Spleen (tissue), 7 donors: ENCODE results near the gene MBOAT7.

Experiments
- POLR2AphosphoS5 ChIP-seq, 3 donors: sonication (generic); formaldehyde crosslinking; IDR thresholded peaks; one replicate each; pipeline ENCODE4 v1.5.1; 2017; ENCODE audit warnings: antibody characterized with exemption in 3 of 3
- TF ChIP-seq, protein P1 (sequence below), 11 experiments: fragments of 200-600 bp in 7 of 11; fragments of 450-650 bp in 4 of 11; sonication (generic) in 4 of 11; IDR thresholded peaks in 8 of 11; conservative IDR thresholded peaks in 3 of 11; 1 replicate in 7 of 11; 2 replicates in 4 of 11; pipeline versions ENCODE4 v1.4.0 to v1.8.0; 2016 to 2021; ENCODE audit warnings: antibody characterized with exemption in 11 of 11, inconsistent platforms in 4 of 11, mild to moderate bottlenecking in 1 of 11
- donor health status: DM: no; HTN: no; CAD: no; lungs with moderate emphysema.
- donor health status: DM: no; HTN: no; CAD: no.
- donor health status: DM: no; HTN: no; CAD: no.

DNA sequence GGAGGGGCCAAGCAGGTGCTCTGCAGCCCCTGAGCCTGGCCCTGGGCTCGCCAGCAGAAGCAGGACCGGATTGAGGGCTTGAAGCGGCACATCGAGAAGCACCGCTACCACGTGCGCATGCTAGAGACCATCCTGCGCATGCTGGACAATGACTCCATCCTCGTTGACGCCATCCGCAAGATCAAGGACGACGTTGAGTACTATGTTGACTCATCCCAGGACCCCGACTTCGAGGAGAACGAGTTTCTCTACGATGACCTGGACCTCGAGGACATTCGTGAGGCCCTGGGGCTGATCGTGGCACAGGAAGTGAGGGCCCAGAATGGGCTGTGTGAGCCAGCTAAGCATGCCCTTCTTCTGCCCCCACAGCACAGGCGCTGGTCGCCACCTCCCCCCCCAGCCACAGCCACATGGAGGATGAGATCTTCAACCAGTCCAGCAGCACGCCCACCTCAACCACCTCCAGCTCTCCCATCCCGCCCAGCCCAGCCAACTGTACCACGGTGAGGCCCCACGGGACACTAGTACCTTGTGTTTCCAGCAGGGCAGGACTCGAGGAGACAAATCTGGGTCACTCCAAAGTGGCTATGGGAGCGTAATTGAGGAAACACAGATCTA is 43.7 kb downstream of the MBOAT7 start:
- peak in 2 of 3 donors; percentile 25 to 38 for TF ChIP-seq POLR2AphosphoS5 (IDR thresholded peaks at IDR 0.05)
- TF ChIP-seq, protein P1, sequence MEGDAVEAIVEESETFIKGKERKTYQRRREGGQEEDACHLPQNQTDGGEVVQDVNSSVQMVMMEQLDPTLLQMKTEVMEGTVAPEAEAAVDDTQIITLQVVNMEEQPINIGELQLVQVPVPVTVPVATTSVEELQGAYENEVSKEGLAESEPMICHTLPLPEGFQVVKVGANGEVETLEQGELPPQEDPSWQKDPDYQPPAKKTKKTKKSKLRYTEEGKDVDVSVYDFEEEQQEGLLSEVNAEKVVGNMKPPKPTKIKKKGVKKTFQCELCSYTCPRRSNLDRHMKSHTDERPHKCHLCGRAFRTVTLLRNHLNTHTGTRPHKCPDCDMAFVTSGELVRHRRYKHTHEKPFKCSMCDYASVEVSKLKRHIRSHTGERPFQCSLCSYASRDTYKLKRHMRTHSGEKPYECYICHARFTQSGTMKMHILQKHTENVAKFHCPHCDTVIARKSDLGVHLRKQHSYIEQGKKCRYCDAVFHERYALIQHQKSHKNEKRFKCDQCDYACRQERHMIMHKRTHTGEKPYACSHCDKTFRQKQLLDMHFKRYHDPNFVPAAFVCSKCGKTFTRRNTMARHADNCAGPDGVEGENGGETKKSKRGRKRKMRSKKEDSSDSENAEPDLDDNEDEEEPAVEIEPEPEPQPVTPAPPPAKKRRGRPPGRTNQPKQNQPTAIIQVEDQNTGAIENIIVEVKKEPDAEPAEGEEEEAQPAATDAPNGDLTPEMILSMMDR (IDR thresholded peaks at IDR 0.05 in 8 of 11, conservative IDR thresholded peaks at IDR 0.05 in 3 of 11): no peak
